Measurements from ENCODE around the gene RGCC. TPM values are rescaled to one million over a fixed set of nuclear protein-coding genes. Genes with fewer than 3 reads are reported as not detected.
"Not testable (repeated sequence)": the region's sequence is repeated elsewhere in the genome, so short reads cannot be mapped to it uniquely, and the experiment has no call there.

Gene RGCC
- total and polyA plus RNA-seq, 8 donors: 4.6 to 58.3 (median 28.7) TPM

DNA sequence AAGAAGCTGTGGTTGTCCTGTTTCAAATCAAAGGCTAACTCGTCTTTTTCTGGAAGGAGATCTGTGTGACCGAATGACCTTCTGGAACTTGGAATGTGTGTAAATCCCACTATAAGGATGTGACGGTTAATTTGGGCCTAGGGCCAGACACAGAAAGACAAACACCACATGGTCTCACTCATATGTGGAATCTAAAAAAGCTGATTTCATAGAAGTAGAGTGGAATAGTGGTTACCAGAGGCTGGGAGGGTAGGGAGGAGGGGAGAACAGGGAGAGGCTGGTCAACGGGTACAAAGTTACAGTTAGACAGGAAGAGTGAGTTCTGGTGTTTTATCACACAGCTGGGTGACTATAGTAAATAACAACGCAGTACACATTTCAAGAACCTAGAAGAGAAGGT lies 39.3 kb upstream of the RGCC start:
- no peaks in the 10 kb centered on the region for H3K9me3 ChIP-seq
- no peak overlapping the region for H3K27ac ChIP-seq
- TF ChIP-seq EP300 (IDR thresholded peaks at IDR 0.05) (no peak), POLR2AphosphoS5 (IDR thresholded peaks at IDR 0.05) (no peak)
- TF ChIP-seq, protein P1, sequence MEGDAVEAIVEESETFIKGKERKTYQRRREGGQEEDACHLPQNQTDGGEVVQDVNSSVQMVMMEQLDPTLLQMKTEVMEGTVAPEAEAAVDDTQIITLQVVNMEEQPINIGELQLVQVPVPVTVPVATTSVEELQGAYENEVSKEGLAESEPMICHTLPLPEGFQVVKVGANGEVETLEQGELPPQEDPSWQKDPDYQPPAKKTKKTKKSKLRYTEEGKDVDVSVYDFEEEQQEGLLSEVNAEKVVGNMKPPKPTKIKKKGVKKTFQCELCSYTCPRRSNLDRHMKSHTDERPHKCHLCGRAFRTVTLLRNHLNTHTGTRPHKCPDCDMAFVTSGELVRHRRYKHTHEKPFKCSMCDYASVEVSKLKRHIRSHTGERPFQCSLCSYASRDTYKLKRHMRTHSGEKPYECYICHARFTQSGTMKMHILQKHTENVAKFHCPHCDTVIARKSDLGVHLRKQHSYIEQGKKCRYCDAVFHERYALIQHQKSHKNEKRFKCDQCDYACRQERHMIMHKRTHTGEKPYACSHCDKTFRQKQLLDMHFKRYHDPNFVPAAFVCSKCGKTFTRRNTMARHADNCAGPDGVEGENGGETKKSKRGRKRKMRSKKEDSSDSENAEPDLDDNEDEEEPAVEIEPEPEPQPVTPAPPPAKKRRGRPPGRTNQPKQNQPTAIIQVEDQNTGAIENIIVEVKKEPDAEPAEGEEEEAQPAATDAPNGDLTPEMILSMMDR (IDR thresholded peaks at IDR 0.05): no peak
- DNase-seq: peak in 1 of 2 donors; percentile 68
- no peaks in the 10 kb centered on the region for H3K27me3 ChIP-seq
- no peaks in the 10 kb centered on the region for H3K36me3 ChIP-seq
- H3K4me3 ChIP-seq: no peak overlapping the region
- WGBS, 5 donors: 27 to 45% (median 35%) methylated on average over 5 of the region's 5 CpGs
- intact Hi-C loops (cut with DNase I; ENCODE audit: low total_unique reads): no loop called here
- peaks cover 0 to 5% (median 0%) of the 10 kb centered on the region in 4 donors for H3K4me1 ChIP-seq

DNA sequence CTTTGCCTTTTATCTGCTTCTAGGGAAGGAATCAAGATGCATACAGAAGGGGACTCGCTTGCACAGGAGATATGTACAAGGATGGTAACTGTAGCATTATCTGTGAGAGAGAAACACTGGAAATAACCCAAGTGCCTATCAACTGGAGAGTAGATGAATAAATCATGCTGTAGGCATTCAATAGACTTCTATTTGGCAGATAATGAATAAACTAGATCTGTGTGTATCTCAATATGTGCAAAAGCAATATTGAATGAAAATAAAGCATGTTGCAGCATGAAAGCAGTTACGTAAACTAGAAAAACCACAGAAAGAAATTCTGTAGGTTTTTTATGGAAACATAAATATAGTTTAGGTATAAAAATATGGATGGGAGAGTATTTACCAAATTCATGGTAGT lies 38.6 kb upstream of the RGCC start:
- no peaks in the 10 kb centered on the region for H3K9me3 ChIP-seq
- DNase-seq: no peak
- intact Hi-C loops (cut with DNase I; ENCODE audit: low total_unique reads): no loop called here
- no peaks in the 10 kb centered on the region for H3K36me3 ChIP-seq
- H3K4me3 ChIP-seq: no peak overlapping the region
- H3K4me1 ChIP-seq: peaks cover 0 to 5% (median 0%) of the 10 kb centered on the region in 4 donors
- WGBS, 5 donors: 89 to 96% (median 93%) methylated on average over 2 of the region's 2 CpGs
- no peak overlapping the region for H3K27ac ChIP-seq
- TF ChIP-seq POLR2AphosphoS5 (IDR thresholded peaks at IDR 0.05): no peak
- TF ChIP-seq POLR2A (IDR thresholded peaks at IDR 0.05): no peak
- no peaks in the 10 kb centered on the region for H3K27me3 ChIP-seq

DNA sequence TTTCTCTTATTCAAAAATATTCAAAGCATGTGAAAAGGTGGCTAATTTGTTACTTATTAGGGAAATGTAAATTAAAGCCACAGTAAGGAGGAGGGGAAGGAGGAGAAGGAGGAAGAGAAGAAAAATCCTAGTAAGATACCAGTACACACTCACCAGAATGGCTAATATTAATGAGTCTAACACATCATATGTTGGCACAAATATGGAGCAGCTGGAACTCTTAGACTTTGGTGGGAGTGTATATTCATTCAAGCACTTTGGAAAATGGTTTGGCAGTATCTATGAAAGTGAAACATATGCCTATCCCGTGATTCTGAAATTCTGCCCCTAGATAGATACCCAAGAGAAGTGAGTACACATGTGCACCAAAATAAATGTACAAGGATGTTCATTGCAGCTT lies 38.1 kb upstream of the RGCC start:
- intact Hi-C loops (cut with DNase I; ENCODE audit: low total_unique reads): no loop called here
- Histone ChIP-seq H3K9me3 (no peaks in the 10 kb centered on the region), H3K27ac (no peak overlapping the region), H3K36me3 (no peaks in the 10 kb centered on the region), H3K4me3 (no peak overlapping the region), H3K4me1 (peaks cover 0 to 5% (median 0%) of the 10 kb centered on the region in 4 donors), H3K27me3 (no peaks in the 10 kb centered on the region)
- TF ChIP-seq POLR2A (IDR thresholded peaks at IDR 0.05): no peak
- no peak for DNase-seq
- WGBS, 5 donors: 33 to 72% (median 53%) methylated on average over 1 of the region's 1 CpG

DNA sequence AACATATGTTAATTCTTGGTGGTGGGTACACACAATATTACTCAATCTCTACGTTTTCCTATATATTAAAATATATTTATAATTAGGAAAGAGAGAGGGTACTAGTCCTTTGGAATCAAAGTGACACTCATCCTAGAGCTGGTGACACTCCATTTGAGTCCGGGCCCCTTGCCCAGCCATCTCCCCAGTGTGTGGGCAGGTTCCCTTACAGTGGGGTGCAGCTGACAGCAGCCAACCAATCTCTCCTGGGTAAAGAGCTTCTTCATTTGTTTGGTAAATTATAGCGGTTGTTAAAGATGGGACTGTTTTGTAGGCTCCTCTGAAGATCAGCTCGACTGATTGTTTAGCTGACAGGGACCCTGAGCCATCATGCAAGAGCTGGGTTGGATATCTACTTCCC lies 37.2 kb upstream of the RGCC start:
- DNase-seq: no peak
- no peaks in the 10 kb centered on the region for H3K9me3 ChIP-seq
- no peaks in the 10 kb centered on the region for H3K27me3 ChIP-seq
- no peak overlapping the region for H3K4me3 ChIP-seq
- peaks cover 0 to 5% (median 0%) of the 10 kb centered on the region in 4 donors for H3K4me1 ChIP-seq
- TF ChIP-seq, protein P1 (IDR thresholded peaks at IDR 0.05): no peak
- TF ChIP-seq EP300 (IDR thresholded peaks at IDR 0.05): no peak
- no peak for TF ChIP-seq POLR2AphosphoS5 (IDR thresholded peaks at IDR 0.05)
- no peak for TF ChIP-seq POLR2A (IDR thresholded peaks at IDR 0.05)
- 65 to 91% (median 81%) methylated on average over 4 of the region's 4 CpGs for WGBS, 5 donors
- no peaks in the 10 kb centered on the region for H3K36me3 ChIP-seq
- intact Hi-C loops (cut with DNase I; ENCODE audit: low total_unique reads): no loop called here
- H3K27ac ChIP-seq: no peak overlapping the region

DNA sequence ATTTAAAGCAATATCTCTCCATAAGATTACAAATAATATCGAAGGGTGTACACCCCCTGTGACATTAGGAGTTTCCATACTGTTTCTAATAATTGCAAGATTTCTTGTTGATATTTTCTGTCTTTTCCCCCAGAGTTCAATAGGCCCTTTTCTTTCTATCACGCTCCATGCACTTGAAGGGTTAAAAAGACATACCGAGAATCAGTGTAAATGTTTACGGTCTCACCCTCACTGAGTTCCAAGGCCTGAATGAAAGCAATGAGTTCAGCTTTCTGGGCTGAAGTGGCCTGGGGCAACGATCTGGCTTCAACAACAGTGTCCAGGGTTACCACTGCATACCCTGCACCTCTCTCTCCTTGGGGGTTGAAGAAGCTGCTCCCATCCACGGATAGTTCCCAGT lies 36.0 kb upstream of the RGCC start:
- WGBS, 5 donors: 63 to 71% (median 67%) methylated on average over 6 of the region's 6 CpGs
- H3K36me3 ChIP-seq; H3K4me3 ChIP-seq; DNase-seq; H3K4me1 ChIP-seq; H3K27ac ChIP-seq; intact Hi-C loops (cut with DNase I; ENCODE audit: low total_unique reads); H3K27me3 ChIP-seq; H3K9me3 ChIP-seq: not testable (repeated sequence)

DNA sequence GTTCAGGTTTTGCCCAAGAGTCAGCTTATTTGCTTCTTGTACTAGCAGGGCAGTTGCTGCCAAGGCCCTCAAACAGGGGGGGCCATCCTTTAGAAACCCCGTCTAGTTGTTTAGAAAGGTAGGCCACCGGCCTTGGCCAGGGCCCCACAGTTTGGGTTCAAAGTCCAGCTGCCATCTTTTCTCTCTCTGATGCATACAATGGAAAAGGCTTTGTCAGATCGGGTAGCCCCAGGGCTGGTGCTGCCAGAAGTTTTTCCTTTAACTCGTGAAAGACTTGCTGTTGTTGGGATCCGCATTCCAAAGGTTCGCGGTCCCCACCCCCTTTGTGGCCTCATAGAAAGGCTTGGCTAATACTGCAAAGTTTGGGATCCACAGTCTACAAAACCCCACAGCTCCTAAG lies 35.4 kb upstream of the RGCC start:
- H3K4me1 ChIP-seq; H3K4me3 ChIP-seq; H3K9me3 ChIP-seq; intact Hi-C loops (cut with DNase I; ENCODE audit: low total_unique reads); H3K27ac ChIP-seq; H3K27me3 ChIP-seq; H3K36me3 ChIP-seq: not testable (repeated sequence)
- peak in 1 of 2 donors; percentile 37 for DNase-seq
- 19 to 48% (median 30%) methylated on average over 7 of the region's 7 CpGs for WGBS, 5 donors

DNA sequence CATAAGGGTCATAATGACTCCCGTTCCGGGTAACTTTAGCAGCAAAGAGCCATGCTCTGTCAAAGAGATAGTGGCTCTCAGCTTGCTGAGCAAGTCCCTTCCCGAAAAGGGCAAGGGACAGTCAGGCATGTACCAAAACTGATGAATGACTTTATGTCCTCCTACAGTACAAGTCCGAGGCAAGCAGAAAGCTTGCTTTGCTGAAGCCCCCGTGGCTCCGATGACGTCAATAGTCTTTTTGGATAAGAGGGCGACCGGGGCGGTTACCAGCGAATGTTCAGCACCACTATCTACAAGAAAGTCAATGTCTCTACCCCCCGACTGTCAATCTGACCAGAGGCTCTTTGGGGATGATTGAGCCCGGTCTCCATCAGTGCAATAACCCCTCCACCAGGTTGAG lies 34.1 kb upstream of the RGCC start:
- Histone ChIP-seq H3K4me1 (peaks cover 0 to 13% (median 5%) of the 10 kb centered on the region in 4 donors), H3K27me3 (peaks cover 0 to 18% (median 3%) of the 10 kb centered on the region in 3 donors)
- H3K27ac ChIP-seq; intact Hi-C loops (cut with DNase I; ENCODE audit: low total_unique reads); H3K4me3 ChIP-seq; DNase-seq; H3K36me3 ChIP-seq; H3K9me3 ChIP-seq: not testable (repeated sequence)
- 82 to 94% (median 87%) methylated on average over 12 to 13 of the region's 13 CpGs for WGBS, 5 donors

DNA sequence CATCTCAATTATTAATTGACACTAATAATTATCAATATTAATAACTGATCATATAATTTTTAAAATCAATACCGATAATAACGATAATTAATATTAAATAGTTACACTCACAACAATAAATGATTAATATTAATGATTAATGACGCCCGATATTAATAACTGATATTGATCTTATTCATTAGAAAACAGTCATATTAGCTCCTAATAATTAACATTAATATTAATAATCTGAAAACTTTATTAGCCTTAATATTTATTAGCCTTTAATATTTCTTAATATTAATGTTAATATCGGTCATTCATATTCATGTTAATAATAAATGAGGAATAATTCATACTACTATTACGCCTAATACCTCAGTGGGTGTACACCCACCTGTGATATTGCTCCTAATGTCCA lies 32.7 kb upstream of the RGCC start:
- 93 to 97% (median 96%) methylated on average over 6 of the region's 6 CpGs for WGBS, 5 donors

More for the DNA sequence above, 32.7 kb upstream of the RGCC start:
- H3K4me3 ChIP-seq; intact Hi-C loops (cut with DNase I; ENCODE audit: low total_unique reads); H3K27ac ChIP-seq; H3K9me3 ChIP-seq; DNase-seq; H3K36me3 ChIP-seq: not testable (repeated sequence)
- H3K27me3 ChIP-seq: peaks cover 0 to 22% (median 3%) of the 10 kb centered on the region in 3 donors
- H3K4me1 ChIP-seq: peaks cover 0 to 15% (median 6%) of the 10 kb centered on the region in 4 donors

All from stomach (tissue), 9 donors.